GM23248 (cell line): ENCODE measurements around the gene LRP2BP. TPM values are rescaled to one million over a fixed set of nuclear protein-coding genes. Genes with fewer than 3 reads are reported as not detected.

Source experiments
- DNase-seq: peaks from one replicate; pipeline ENCODE4 v3.0.0-alpha.2; 2015
- H2AFZ ChIP-seq: fragments of 200-600 bp; sonication (generic); 2 replicates; pipeline ENCODE4 v1.6.1; 2016; ENCODE audit warnings: antibody characterized with exemption
- H3F3A ChIP-seq: fragments of 200-600 bp; sonication (generic); 2 replicates; pipeline ENCODE4 v1.6.1; 2016; ENCODE audit warnings: mild to moderate bottlenecking, antibody characterized with exemption, mixed run types; ENCODE audit not compliant: insufficient read depth
- H3K27ac ChIP-seq: fragments of 200-600 bp; sonication (generic); 2 replicates; pipeline ENCODE4 v1.5.1; 2016; ENCODE audit warnings: mild to moderate bottlenecking
- H3K27me3 ChIP-seq: fragments of 200-600 bp; sonication (generic); replicated peaks from 2 replicates; pipeline ENCODE4 v1.6.1; 2016; ENCODE audit warnings: mild to moderate bottlenecking; ENCODE audit not compliant: insufficient read depth
- H3K36me3 ChIP-seq: fragments of 200-600 bp; sonication (generic); 2 replicates; pipeline ENCODE4 v1.6.1; 2016; ENCODE audit warnings: low read depth, mild to moderate bottlenecking
- H3K4me1 ChIP-seq: fragments of 200-600 bp; sonication (generic); 2 replicates; pipeline ENCODE4 v1.6.1; 2016; ENCODE audit warnings: mild to moderate bottlenecking; ENCODE audit not compliant: insufficient read depth
- H3K4me2 ChIP-seq: fragments of 200-600 bp; sonication (generic); one replicate; pipeline ENCODE4 v1.6.1; 2016; ENCODE audit warnings: mild to moderate bottlenecking; ENCODE audit not compliant: unreplicated experiment
- H3K4me3 ChIP-seq: fragments of 200-600 bp; sonication (generic); 2 replicates; pipeline ENCODE4 v1.5.1; 2016; ENCODE audit warnings: mild to moderate bottlenecking
- H3K79me2 ChIP-seq: fragments of 200-600 bp; sonication (generic); 2 replicates; pipeline ENCODE4 v1.6.1; 2016; ENCODE audit warnings: mild to moderate bottlenecking; ENCODE audit not compliant: insufficient read depth
- H3K9ac ChIP-seq: fragments of 200-600 bp; sonication (generic); 2 replicates; pipeline ENCODE4 v1.6.1; 2016; ENCODE audit warnings: mild to moderate bottlenecking
- H3K9me2 ChIP-seq: fragments of 200-600 bp; sonication (generic); 2 replicates; pipeline ENCODE4 v1.6.1; 2016; ENCODE audit warnings: mixed run types, mild to moderate bottlenecking, moderate library complexity; ENCODE audit not compliant: insufficient read depth
- H3K9me3 ChIP-seq: fragments of 200-600 bp; sonication (generic); one replicate; pipeline ENCODE4 v1.6.1; 2017; ENCODE audit warnings: low read depth
- H4K20me1 ChIP-seq: fragments of 200-600 bp; sonication (generic); 2 replicates; pipeline ENCODE4 v1.6.0; 2016; ENCODE audit not compliant: insufficient read depth
- EZH2 ChIP-seq: fragments of 200-600 bp; sonication (generic); IDR thresholded peaks from 2 replicates; pipeline ENCODE4 v1.6.1; 2018; ENCODE audit warnings: antibody characterized with exemption, mild to moderate bottlenecking; ENCODE audit not compliant: insufficient read depth, poor library complexity, severe bottlenecking
- EZH2phosphoT487 ChIP-seq: fragments of 200-600 bp; sonication (generic); IDR thresholded peaks from 2 replicates; pipeline ENCODE4 v1.6.1; 2018; ENCODE audit warnings: antibody characterized with exemption, moderate library complexity, mild to moderate bottlenecking, low read depth; ENCODE audit not compliant: insufficient read depth
- WGBS, 2 experiments: methylation state at CpG; one replicate each; pipeline ENCODE4 v1.1.6; 2015 to 2017; ENCODE audit warnings: low lambda C conversion rate in 2 of 2, low coverage in 1 of 2; ENCODE audit errors: missing lambda C conversion rate in 2 of 2; 5-methylcytosine and 5-hydroxymethylcytosine counted together
- in situ Hi-C: fragments of 300-500 bp; cut with MboI; formaldehyde crosslinking; loops from 2 replicates; pipeline ENCODE4 v1.15.0; 2020
- polyA plus RNA-seq: library from polyadenylated mRNA; unstranded; fragments of >200 nt; fragmentation: Nextera tagmentation; extraction: Ambion mirVana; gene quantifications from 2 replicates; pipeline ENCODE4 v1.2.1, GENCODE V29; 2016
- total RNA-seq: library from RNA; depleted of rRNA; stranded (reverse); fragments of >200 nt; shearing (Covaris generic); gene quantifications from 2 replicates; pipeline ENCODE4 v1.2.3, GENCODE V29; 2014

LRP2BP gene
- total and polyA plus RNA-seq, 2 experiments from 2014 or later = 0.76 TPM; not detected in 1

DNA sequence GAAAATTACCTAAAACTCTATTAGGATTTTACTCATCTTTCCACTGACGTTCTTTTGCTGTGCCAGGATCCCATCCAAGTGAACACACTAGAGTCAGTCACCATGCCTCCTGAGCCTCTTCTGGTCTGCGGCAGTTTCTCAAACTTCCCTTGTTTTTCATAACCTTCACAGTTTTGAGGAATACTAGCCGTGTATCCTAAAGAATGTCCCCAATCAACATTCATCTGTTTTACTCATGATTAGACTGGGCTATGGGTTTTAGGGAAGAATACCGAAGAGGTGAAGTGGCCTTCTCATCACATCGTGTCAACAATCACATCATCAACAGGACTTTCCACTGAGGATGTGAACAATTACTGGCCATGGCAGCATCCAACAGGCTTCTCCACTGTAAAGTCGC lies 4.8 kb downstream of the LRP2BP start:
- no peaks in the 10 kb centered on the region for H3K9me2 ChIP-seq
- H3K27me3 ChIP-seq = no peaks in the 10 kb centered on the region
- no peak overlapping the region for H2AFZ ChIP-seq
- no peak for TF ChIP-seq EZH2phosphoT487
- TF ChIP-seq EZH2 = no peak
- in situ Hi-C loops = no loop called here
- H3K9me3 ChIP-seq = no peaks in the 10 kb centered on the region
- H3K4me3 ChIP-seq = no peak overlapping the region
- H3K36me3 ChIP-seq = no peaks in the 10 kb centered on the region
- no peaks in the 10 kb centered on the region for H3K79me2 ChIP-seq
- H3K27ac ChIP-seq = no peak overlapping the region
- DNase-seq = no peak
- H3F3A ChIP-seq = peaks cover 15% of the 10 kb centered on the region
- H3K4me2 ChIP-seq = no peak overlapping the region
- no peaks in the 10 kb centered on the region for H4K20me1 ChIP-seq
- 65 to 66% methylated on average over 6 of the region's 6 CpGs for WGBS, 2 experiments
- H3K9ac ChIP-seq = no peak overlapping the region
- peaks cover 13% of the 10 kb centered on the region for H3K4me1 ChIP-seq

DNA sequence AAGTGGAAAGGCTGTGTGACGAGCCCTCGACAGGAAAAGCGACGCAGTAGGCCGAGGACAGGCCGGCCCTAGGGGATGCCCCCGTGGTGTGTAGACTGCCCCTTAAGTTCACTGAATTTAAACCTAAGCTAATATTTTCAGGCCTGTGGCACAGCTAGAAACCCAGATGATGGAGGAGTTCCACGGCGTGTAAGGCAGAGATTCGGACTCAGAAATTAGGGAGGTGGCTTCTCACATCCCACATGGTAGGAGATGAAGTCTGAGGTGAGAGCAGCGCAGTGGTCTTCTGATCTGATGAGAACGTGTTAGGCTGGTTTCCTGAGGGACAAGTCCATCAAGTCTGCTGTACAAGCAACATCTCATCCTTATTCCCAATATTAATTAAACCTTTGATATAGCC lies 7.8 kb downstream of the LRP2BP start:
- Histone ChIP-seq H3K27me3 (no peaks in the 10 kb centered on the region), H3F3A (no peaks in the 10 kb centered on the region; the same call in 1 of the 2 replicates), H4K20me1 (no peaks in the 10 kb centered on the region), H3K27ac (no peak overlapping the region), H3K4me1 (no peaks in the 10 kb centered on the region), H3K4me2 (no peak overlapping the region), H3K4me3 (no peak overlapping the region), H3K9ac (no peak overlapping the region), H3K79me2 (no peaks in the 10 kb centered on the region), H3K9me3 (no peaks in the 10 kb centered on the region), H3K36me3 (no peaks in the 10 kb centered on the region), H3K9me2 (no peaks in the 10 kb centered on the region), H2AFZ (no peak overlapping the region)
- 94 to 95% methylated on average over 12 of the region's 12 CpGs for WGBS, 2 experiments
- no peak for DNase-seq
- in situ Hi-C loops = no loop called here
- TF ChIP-seq EZH2 (no peak), EZH2phosphoT487 (no peak)

DNA sequence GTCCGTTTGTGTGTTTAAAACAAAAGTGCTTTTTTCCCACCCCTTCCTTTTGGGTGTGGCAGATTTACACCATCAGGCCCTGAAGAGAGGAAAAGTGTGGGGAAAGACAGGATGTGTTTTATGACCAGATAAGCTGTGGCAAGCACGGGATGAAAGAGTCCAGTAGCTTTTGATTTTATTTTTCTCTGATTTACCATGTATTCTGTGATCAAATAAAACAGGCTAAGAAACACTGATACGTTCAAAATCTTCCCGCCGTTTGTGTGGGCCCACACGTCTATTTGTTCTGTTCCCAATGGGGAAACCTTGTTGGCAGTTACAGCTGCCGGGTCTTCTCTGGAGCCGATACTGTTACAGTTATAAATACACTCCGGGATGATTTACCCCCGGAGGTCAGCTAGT lies 10.8 kb downstream of the LRP2BP start:
- H4K20me1 ChIP-seq = no peaks in the 10 kb centered on the region
- no peak overlapping the region for H3K4me2 ChIP-seq
- H3K27me3 ChIP-seq = no peaks in the 10 kb centered on the region
- no peak for DNase-seq
- no peak overlapping the region for H3K27ac ChIP-seq
- H3K79me2 ChIP-seq = no peaks in the 10 kb centered on the region
- peaks cover 19% of the 10 kb centered on the region; the same call in 1 of the 2 replicates for H3F3A ChIP-seq
- H2AFZ ChIP-seq = no peak overlapping the region
- 51 to 57% methylated on average over 10 of the region's 10 CpGs for WGBS, 2 experiments
- no peaks in the 10 kb centered on the region for H3K9me3 ChIP-seq
- H3K36me3 ChIP-seq = no peaks in the 10 kb centered on the region
- peaks cover 12% of the 10 kb centered on the region; the same call in 1 of the 2 replicates for H3K4me1 ChIP-seq
- H3K9me2 ChIP-seq = no peaks in the 10 kb centered on the region
- H3K9ac ChIP-seq = no peak overlapping the region
- no peak overlapping the region for H3K4me3 ChIP-seq
- in situ Hi-C loops = no loop called here
- TF ChIP-seq EZH2 (no peak), EZH2phosphoT487 (no peak)

DNA sequence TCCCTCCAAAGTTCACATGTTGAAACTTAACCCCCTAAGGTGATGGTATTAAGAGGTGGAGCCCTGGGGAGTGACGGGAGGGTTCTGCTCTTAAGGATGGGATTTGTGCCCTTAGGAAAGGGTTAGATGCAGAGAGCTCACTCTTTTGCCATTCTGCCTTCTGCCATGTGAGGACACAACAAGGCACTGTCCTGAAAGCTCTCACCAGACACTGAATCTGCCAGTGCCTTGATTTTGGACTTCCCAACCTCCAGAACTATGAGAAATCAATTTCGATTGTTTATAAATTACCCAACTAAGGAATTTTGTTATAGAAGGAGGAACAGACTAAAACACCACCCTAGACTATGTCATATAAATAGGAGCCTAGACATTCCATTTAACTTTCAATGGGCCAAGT lies 11.7 kb downstream of the LRP2BP start:
- Histone ChIP-seq H3K9me2 (no peaks in the 10 kb centered on the region), H3K27ac (no peak overlapping the region), H3K27me3 (no peaks in the 10 kb centered on the region), H3K79me2 (no peaks in the 10 kb centered on the region), H3K9ac (no peak overlapping the region), H4K20me1 (no peaks in the 10 kb centered on the region), H3K4me3 (no peak overlapping the region), H3K9me3 (no peaks in the 10 kb centered on the region), H3K36me3 (0 out of 2 replicates have a peak, but pooled peaks cover under 1% of the 10 kb centered on the region), H3F3A (peaks cover 19% of the 10 kb centered on the region; the same call in 1 of the 2 replicates), H3K4me1 (peaks cover 12% of the 10 kb centered on the region; the same call in 1 of the 2 replicates), H2AFZ (no peak overlapping the region), H3K4me2 (no peak overlapping the region)
- 73 to 78% methylated on average over 2 of the region's 2 CpGs for WGBS, 2 experiments
- no peak for DNase-seq
- in situ Hi-C loops = no loop called here
- no peak for TF ChIP-seq EZH2
- TF ChIP-seq EZH2phosphoT487 = no peak

DNA sequence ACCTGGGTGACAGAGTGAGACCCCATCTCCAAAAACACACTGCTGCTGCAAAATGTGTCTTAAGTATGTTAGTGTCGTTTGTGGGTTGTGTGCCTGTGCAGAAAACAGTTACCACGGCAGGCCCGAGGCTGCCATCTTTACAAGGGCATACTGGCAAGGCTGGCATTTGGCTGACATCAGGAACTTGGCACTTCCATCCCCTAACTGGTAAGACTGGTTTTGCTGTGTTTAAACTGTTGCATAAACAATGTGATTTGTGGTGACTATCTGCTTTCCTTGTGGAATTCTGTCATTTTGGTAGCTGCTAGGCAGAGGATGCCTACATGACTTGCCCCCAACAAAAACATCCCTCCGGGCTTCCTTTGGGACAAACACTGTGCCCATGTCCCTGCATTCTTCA lies 12.3 kb downstream of the LRP2BP start:
- Histone ChIP-seq H3K79me2 (no peaks in the 10 kb centered on the region), H3K9me2 (no peaks in the 10 kb centered on the region), H2AFZ (no peak overlapping the region), H3K36me3 (0 out of 2 replicates have a peak, but pooled peaks cover 6% of the 10 kb centered on the region), H3K27me3 (no peaks in the 10 kb centered on the region), H3K4me1 (peaks cover 12% of the 10 kb centered on the region; the same call in 1 of the 2 replicates), H3K4me2 (no peak overlapping the region), H3K4me3 (no peak overlapping the region), H3K27ac (no peak overlapping the region), H3F3A (peaks cover 19% of the 10 kb centered on the region; the same call in 1 of the 2 replicates), H4K20me1 (no peaks in the 10 kb centered on the region), H3K9me3 (no peaks in the 10 kb centered on the region), H3K9ac (no peak overlapping the region)
- DNase-seq = no peak
- in situ Hi-C loops = no loop called here
- TF ChIP-seq EZH2 = no peak
- TF ChIP-seq EZH2phosphoT487 = no peak
- 100% methylated on average over 4 of the region's 4 CpGs for WGBS, 2 experiments
